Gastrocnemius medialis (tissue), 4 donors: ENCODE measurements around the gene PBX3. TPM values are rescaled to one million over a fixed set of nuclear protein-coding genes. Genes with fewer than 3 reads are reported as not detected.

ENCODE experiments used
- ATAC-seq, 2 donors: fragments of 150-250 bp; one replicate each; pipeline ENCODE4 v1.9.1; 2016
- DNase-seq, 2 donors: peaks; one replicate each; pipeline ENCODE4 v3.0.0-alpha.2; 2019
- H3K27ac ChIP-seq, 4 donors: fragments of 200-600 bp; sonication (generic); 1 replicate in 1 of 4; 2 replicates in 3 of 4; pipeline ENCODE4 v1.5.1; 2016 to 2018; ENCODE audit warnings: mild to moderate bottlenecking in 2 of 4, moderate library complexity in 1 of 4
- H3K27me3 ChIP-seq, 3 donors: fragments of 200-600 bp; sonication (generic) in 2 of 3; 1 replicate in 1 of 3; 2 replicates in 2 of 3; pipeline versions ENCODE4 v1.5.1 to v1.6.0; 2016 to 2019; ENCODE audit warnings: mild to moderate bottlenecking in 1 of 3, moderate library complexity in 1 of 3
- H3K36me3 ChIP-seq, 2 donors: fragments of 200-600 bp; sonication (generic) in 1 of 2; one replicate each; pipeline ENCODE4 v1.5.1; 2017 to 2018
- H3K4me1 ChIP-seq, 2 donors: fragments of 200-600 bp; sonication (generic) in 1 of 2; one replicate each; pipeline ENCODE4 v1.5.1; 2016 to 2017; ENCODE audit warnings: mild to moderate bottlenecking in 2 of 2
- H3K4me3 ChIP-seq, 4 donors: fragments of 200-600 bp; sonication (generic) in 3 of 4; 1 replicate in 1 of 4; 2 replicates in 3 of 4; pipeline ENCODE4 v1.5.1; 2016 to 2019; ENCODE audit warnings: mild to moderate bottlenecking in 2 of 4
- H3K9me3 ChIP-seq, 3 donors: fragments of 200-600 bp; sonication (generic) in 2 of 3; 1 replicate in 1 of 3; 2 replicates in 2 of 3; pipeline ENCODE4 v1.5.1; 2016 to 2019
- CTCF ChIP-seq, 5 experiments: fragments of 450-650 bp in 3 of 5; fragments of 200-600 bp in 2 of 5; sonication (generic) in 2 of 5; IDR thresholded peaks in 4 of 5; conservative IDR thresholded peaks in 1 of 5; 1 replicate in 4 of 5; 2 replicates in 1 of 5; pipeline ENCODE4 v1.5.1; 2016 to 2019; ENCODE audit warnings: antibody characterized with exemption in 5 of 5, mild to moderate bottlenecking in 3 of 5, moderate library complexity in 3 of 5
- POLR2A ChIP-seq, 2 donors: fragments of 450-650 bp; IDR thresholded peaks; one replicate each; pipeline ENCODE4 v1.6.1; 2017; ENCODE audit warnings: antibody characterized with exemption in 2 of 2, mild to moderate bottlenecking in 2 of 2, moderate library complexity in 2 of 2
- in situ Hi-C, 4 donors: fragments of 200-750 bp; cut with MboI; loops; one replicate each; pipeline versions ENCODE4 v1.15.0 to v1.8.0; 2017; ENCODE audit warnings: low sequenced_read_pairs in 4 of 4
- intact Hi-C: fragments of 100-400 bp; cut with DNase I; formaldehyde crosslinking; loops from one replicate; pipeline ENCODE4 v1.15.1; 2023; ENCODE audit warnings: low total_unique reads
- total RNA-seq, 4 donors: library from RNA; depleted of rRNA; stranded (reverse); fragments of >200 nt; gene quantifications; one replicate each; pipeline versions ENCODE4 v1.1.0 to v1.2.3, GENCODE V29; 2016

The PBX3 gene
- total RNA-seq, 4 donors from 2014 or later = 6.6 to 31.0 (median 9.6) TPM

GRCh38 chr9:125889112-125889475, 141.9 kb downstream of the PBX3 start:
- TF ChIP-seq CTCF (IDR thresholded peaks at IDR 0.05 in 4 of 5, conservative IDR thresholded peaks at IDR 0.05 in 1 of 5) (no peak), POLR2A (IDR thresholded peaks at IDR 0.05) (no peak)
- Histone ChIP-seq H3K27me3 (peaks cover 0 to 5% (median 0%) of the 10 kb centered on the region in 3 donors), H3K9me3 (no peaks in the 10 kb centered on the region), H3K4me3 (peak overlapping the region; percentile 44 to 58 (median 50)), H3K27ac (no peak overlapping the region), H3K36me3 (no peaks in the 10 kb centered on the region), H3K4me1 (peaks cover 0 to 4% of the 10 kb centered on the region in 2 donors)
- DNase-seq (no peak), ATAC-seq (no peak)
- in situ Hi-C loops (no loop called here), intact Hi-C loops (no loop called here)

GRCh38 chr9:125889476-125890419, 142.6 kb downstream of the PBX3 start:
- no peak for DNase-seq

GRCh38 chr9:125890826-125891225, 143.7 kb downstream of the PBX3 start:
- no peaks in the 10 kb centered on the region for H3K36me3 ChIP-seq
- H3K9me3 ChIP-seq = no peaks in the 10 kb centered on the region
- intact Hi-C loops = no loop called here
- ATAC-seq (no peak), DNase-seq (no peak)
- no peak overlapping the region for H3K4me3 ChIP-seq
- in situ Hi-C loops = no loop called here
- peaks cover 0 to 5% (median 0%) of the 10 kb centered on the region in 3 donors for H3K27me3 ChIP-seq
- peaks cover 0 to 4% of the 10 kb centered on the region in 2 donors for H3K4me1 ChIP-seq
- no peak for TF ChIP-seq CTCF (IDR thresholded peaks at IDR 0.05 in 4 of 5, conservative IDR thresholded peaks at IDR 0.05 in 1 of 5)
- no peak for TF ChIP-seq POLR2A (IDR thresholded peaks at IDR 0.05)
- no peak overlapping the region for H3K27ac ChIP-seq

More at GRCh38 chr9:125889476-125890419, 142.6 kb downstream of the PBX3 start:
- TF ChIP-seq CTCF (IDR thresholded peaks at IDR 0.05 in 4 of 5, conservative IDR thresholded peaks at IDR 0.05 in 1 of 5) (no peak), POLR2A (IDR thresholded peaks at IDR 0.05) (no peak)
- Histone ChIP-seq H3K36me3 (no peaks in the 10 kb centered on the region), H3K27me3 (peaks cover 0 to 5% (median 0%) of the 10 kb centered on the region in 3 donors), H3K4me3 (peak overlapping the region; percentile 47 to 58 (median 50)), H3K27ac (no peak overlapping the region), H3K4me1 (peaks cover 0 to 4% of the 10 kb centered on the region in 2 donors), H3K9me3 (no peaks in the 10 kb centered on the region)
- in situ Hi-C loops = no loop called here
- peak in 1 of 2 donors; percentile 33 for ATAC-seq
- intact Hi-C loops = no loop called here

GRCh38 chr9:125893277-125893676, 146.1 kb downstream of the PBX3 start:
- Histone ChIP-seq H3K4me3 (no peak overlapping the region), H3K27me3 (peaks cover 0 to 5% (median 0%) of the 10 kb centered on the region in 3 donors), H3K9me3 (no peaks in the 10 kb centered on the region), H3K36me3 (no peaks in the 10 kb centered on the region), H3K27ac (no peak overlapping the region), H3K4me1 (peaks cover 0 to 4% of the 10 kb centered on the region in 2 donors)
- DNase-seq = no peak
- intact Hi-C loops = no loop called here
- ATAC-seq = no peak
- in situ Hi-C loops = no loop called here
- TF ChIP-seq POLR2A (IDR thresholded peaks at IDR 0.05) (no peak), CTCF (IDR thresholded peaks at IDR 0.05 in 4 of 5, conservative IDR thresholded peaks at IDR 0.05 in 1 of 5) (no peak)
